Measurements from ENCODE around the gene YPEL3.
"Not testable (repeated sequence)": the region's sequence is repeated elsewhere in the genome, so short reads cannot be mapped to it uniquely, and the experiment has no call there.

Gene YPEL3

GRCh38 chr16:30127993-30128392, 32.0 kb upstream of the YPEL3 start:
- DNase-seq (ENCODE audit: low read depth) = no peak
- H3K4me3 ChIP-seq (ENCODE audit: low read depth, low read length) = no peak overlapping the region
- TF ChIP-seq, protein P1, sequence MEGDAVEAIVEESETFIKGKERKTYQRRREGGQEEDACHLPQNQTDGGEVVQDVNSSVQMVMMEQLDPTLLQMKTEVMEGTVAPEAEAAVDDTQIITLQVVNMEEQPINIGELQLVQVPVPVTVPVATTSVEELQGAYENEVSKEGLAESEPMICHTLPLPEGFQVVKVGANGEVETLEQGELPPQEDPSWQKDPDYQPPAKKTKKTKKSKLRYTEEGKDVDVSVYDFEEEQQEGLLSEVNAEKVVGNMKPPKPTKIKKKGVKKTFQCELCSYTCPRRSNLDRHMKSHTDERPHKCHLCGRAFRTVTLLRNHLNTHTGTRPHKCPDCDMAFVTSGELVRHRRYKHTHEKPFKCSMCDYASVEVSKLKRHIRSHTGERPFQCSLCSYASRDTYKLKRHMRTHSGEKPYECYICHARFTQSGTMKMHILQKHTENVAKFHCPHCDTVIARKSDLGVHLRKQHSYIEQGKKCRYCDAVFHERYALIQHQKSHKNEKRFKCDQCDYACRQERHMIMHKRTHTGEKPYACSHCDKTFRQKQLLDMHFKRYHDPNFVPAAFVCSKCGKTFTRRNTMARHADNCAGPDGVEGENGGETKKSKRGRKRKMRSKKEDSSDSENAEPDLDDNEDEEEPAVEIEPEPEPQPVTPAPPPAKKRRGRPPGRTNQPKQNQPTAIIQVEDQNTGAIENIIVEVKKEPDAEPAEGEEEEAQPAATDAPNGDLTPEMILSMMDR (conservative IDR thresholded peaks at IDR 0.05; ENCODE audit: low read depth, low read length) = no peak

DNA sequence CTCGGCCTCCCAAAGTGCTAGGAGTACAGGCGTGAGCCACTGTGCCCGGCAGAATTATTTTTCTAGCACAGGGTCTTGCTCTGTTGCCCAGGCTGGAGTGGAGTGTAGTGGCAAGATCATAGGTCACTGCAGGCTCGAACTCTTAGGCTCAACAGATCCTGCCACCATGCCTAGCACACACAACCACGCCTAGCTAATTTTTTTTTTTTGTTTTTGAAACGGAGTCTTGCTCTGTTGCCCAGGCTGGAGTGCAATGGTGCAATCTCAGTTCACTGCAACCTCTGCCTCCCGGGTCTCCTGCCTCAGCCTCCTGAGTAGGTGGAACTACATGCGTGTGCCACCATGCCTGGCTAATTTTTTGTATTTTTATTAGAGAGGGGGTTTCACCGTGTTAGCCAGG, 29.7 kb upstream of the YPEL3 start:
- H3K4me3 ChIP-seq (ENCODE audit: low read depth, low read length); DNase-seq (ENCODE audit: low read depth): not testable (repeated sequence)

DNA sequence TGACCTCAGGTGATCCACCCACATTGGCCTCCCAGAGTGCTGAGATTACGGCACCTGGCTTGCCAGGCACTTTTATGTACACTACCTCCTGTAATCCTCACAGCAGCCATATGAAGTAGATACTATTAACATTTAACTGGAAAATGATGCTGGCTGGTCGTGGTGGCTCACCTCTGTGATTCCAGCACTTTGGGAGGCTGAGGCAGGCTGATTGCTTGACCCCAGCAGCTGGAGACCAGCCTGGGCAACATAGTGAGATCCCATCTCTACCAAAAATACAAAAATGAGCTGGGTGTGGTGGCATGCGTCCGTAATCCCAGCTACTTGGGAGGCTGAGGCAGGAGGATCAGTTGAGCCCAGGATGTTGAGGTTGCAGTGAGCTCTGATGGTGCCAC, 29.0 kb upstream of the YPEL3 start:
- TF ChIP-seq, protein P1 (conservative IDR thresholded peaks at IDR 0.05; ENCODE audit: low read depth, low read length) = no peak
- H3K4me3 ChIP-seq (ENCODE audit: low read depth, low read length) = no peak overlapping the region
- DNase-seq (ENCODE audit: low read depth) = no peak

DNA sequence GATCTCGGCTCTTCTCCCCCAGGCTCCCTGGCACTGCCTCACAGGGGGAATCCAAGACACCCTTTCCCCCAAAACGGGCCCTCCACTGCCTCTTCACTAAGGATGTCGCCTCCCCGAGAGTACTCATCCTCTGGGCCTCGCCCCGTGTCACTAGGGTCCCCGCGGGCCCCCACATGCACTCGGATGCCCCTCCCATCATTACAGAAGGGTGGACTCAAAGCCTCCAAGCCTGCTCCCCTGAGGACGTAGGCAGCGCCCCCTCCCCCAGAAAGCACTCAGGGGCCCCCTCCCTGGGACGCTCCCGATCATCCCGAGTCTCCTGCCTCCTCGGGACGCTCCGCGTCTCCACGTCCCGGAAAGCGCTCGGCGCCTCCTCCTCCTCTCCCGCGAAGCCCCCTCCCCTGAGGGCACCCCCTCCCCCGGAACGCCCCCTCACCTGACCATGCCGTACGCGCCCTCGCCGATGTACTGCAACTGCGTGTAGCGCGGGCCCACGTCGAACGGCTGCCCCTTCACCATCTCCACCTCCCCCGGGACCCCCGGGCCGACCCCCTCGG, 26.7 kb upstream of the YPEL3 start:
- H3K4me3 ChIP-seq (ENCODE audit: low read depth, low read length) = peak overlapping the region; percentile 75
- DNase-seq (ENCODE audit: low read depth) = peak; percentile 15
- TF ChIP-seq, protein P1 (conservative IDR thresholded peaks at IDR 0.05; ENCODE audit: low read depth, low read length) = no peak

DNA sequence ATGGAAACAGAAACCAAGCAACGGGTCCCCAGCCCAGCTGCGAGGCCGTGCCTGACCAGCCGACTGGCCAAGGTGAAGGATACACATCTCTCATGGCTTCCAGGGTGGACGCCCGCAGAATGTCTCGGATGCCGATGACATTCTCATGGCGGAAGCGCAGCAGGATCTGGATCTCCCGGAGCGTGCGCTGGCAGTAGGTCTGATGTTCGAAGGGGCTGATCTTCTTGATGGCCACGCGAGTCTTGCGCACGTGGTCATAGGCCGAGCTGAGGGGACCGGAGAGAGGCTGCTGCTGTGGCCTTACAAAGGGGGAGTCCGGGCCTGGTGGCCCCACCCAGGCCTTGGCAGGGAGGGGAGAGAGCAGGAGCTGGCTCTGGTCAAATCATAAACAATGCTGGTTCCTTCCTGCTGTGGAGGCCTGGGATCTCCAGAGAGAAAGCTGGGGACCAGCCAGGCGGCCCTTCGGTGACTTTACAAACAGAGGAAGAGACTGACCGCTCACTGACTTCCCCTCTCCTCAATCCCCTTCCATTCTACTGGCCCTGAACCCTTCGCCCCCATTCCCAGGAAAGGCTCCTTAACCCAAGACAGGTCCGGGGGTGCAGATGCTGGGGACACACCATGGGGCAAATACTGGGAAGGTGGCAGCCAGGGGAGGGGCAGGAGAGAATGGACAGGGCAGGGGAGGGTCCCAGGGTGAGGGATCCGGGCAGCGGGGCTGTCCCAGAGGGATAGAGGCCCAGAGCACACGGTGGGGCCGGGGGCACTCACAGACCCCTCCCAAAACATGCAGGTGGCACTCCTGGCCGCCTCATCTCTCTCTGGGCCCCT, 25.9 kb upstream of the YPEL3 start:
- peak; percentile 75 for DNase-seq (ENCODE audit: low read depth)
- TF ChIP-seq, protein P1 (conservative IDR thresholded peaks at IDR 0.05; ENCODE audit: low read depth, low read length) = no peak
- H3K4me3 ChIP-seq (ENCODE audit: low read depth, low read length) = peak overlapping the region; percentile 75

DNA sequence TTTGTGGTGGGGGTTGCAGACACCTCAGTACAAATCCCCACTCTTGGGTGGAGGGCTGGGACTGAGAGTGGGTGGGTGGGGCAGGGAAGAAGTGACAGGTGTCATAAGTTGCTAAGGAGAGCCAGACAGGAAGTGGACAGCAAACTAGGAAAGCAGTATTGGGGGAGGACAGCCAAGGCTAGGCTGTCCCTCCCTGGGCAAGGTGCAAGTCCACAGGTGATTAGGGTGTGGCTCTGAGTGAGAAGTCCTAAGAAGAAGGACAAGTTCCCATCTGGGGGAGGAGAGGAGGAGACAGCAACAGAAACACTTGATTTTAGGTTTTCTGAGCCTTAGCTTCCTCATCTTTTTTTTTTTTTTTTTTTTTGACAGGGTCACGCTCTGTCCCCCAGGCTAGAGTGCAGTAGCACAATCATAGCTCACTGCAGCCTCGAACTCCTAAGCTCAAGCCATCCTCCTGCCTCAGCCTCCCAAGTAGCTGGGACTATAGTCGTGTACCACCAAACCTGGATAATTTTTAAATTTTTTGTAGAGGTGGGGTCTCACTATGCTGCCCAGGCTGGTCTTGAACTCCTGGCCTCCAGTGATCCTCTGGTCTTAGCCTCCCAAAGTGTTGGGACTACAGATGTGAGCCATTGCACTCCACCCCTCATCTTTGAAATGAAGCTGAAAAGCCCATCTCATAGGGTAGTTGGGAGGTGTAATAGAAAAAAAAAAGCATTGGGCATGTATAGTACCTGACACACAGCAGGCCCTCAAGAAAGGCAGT, 24.5 kb upstream of the YPEL3 start:
- TF ChIP-seq, protein P1 (conservative IDR thresholded peaks at IDR 0.05; ENCODE audit: low read depth, low read length) = no peak
- no peak overlapping the region for H3K4me3 ChIP-seq (ENCODE audit: low read depth, low read length)
- no peak for DNase-seq (ENCODE audit: low read depth)

DNA sequence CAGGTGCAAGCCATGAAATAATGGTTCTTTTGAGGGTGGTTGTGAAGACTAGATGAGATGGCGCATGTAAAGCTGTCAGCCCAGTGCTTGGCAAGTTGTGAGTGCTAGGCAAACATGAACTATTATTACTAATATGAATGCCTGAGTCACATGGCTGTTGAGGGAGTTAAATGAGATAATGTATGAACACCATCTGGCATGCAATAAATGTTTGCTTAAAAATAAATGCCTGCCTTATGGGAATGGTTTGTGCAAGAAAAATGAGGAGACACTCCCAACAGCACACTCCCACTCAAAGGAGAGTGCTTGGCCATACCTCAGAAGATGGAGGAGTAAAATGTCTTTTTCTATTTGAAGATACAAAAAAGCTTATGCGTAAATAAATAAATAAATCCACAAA, 23.4 kb upstream of the YPEL3 start:
- DNase-seq (ENCODE audit: low read depth) = no peak
- TF ChIP-seq, protein P1 (conservative IDR thresholded peaks at IDR 0.05; ENCODE audit: low read depth, low read length) = no peak
- H3K4me3 ChIP-seq (ENCODE audit: low read depth, low read length) = no peak overlapping the region
